ENCODE results near the gene MYO3B. TPM values are rescaled to one million over a fixed set of nuclear protein-coding genes. Genes with fewer than 3 reads are reported as not detected.

The MYO3B gene
- total and polyA plus RNA-seq, 2 of the 8 experiments (the other 6 are each of a cell fraction or from before 2014, with no cell fraction given) = 0.17 to 0.19 TPM

DNA sequence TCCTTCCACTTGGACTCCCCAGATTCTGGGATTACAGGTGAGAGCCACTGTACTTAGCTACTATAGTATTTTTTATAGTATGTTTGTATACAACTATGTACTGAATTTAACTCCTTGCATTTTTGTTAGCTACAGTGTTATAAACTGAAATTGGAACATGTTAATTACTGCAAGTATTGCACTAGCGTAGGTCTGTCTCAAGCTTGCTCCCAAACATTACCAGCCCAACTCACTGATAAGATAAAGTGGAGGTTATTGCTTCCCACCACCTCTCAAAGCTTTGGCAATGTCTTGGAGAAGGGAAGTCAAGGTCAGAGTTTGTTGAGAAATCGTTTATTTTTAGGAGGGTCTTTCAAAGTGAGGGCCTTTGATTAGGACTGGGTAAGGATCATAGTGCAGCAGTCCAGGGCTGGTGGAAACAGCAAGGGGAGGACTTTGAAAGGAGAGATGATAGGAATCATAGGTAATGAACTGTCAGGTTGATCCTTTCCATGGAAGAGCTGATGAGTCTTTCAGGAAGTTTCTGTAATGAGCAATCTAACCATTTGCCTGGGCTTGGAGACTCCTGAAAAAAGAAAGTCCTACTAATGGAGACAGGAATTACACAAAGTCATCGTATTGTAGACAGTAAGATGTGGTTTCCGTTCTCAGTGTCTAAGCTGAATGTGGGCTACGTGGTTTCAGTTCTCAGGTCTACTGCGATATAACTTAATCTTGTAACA lies 257.1 kb downstream of the MYO3B start:
- Histone ChIP-seq H2BK20ac (ENCODE audit: low read length) (peak overlapping the region; percentile 96), H3K18ac (ENCODE audit: extremely low read depth, low read length) (no peak overlapping the region), H3K36me3 (ENCODE audit: control insufficient read depth in 2 of 4, insufficient read depth in 4 of 4, low read length in 3 of 4) (no peaks in the 10 kb centered on the region), H2AFZ (ENCODE audit: low read length) (no peak overlapping the region), H3K79me1 (ENCODE audit: low read depth, low read length) (no peaks in the 10 kb centered on the region), H3K27ac (ENCODE audit: low read depth, low read length) (no peak overlapping the region), H3K27me3 (replicated peaks in 1 of 4; ENCODE audit: control insufficient read depth in 3 of 4, extremely low read depth in 1 of 4, insufficient read depth in 3 of 4, low read length in 3 of 4) (peaks cover 0 to 13% (median 3%) of the 10 kb centered on the region in 4 experiments; a peak in 3 of 7 replicates), H3K4me2 (ENCODE audit: insufficient read depth in 1 of 2, low read depth in 2 of 2, low read length in 2 of 2) (no peak overlapping the region), H2BK120ac (replicated peaks; ENCODE audit: low read depth, low read length) (no peak overlapping the region), H2BK15ac (ENCODE audit: low read length) (no peak overlapping the region), H3K4ac (replicated peaks; ENCODE audit: insufficient read length, low read depth, low read length) (no peak overlapping the region), H4K20me1 (replicated peaks in 1 of 2; ENCODE audit: control insufficient read depth in 1 of 2, insufficient read depth in 2 of 2, low read length in 2 of 2) (no peaks in the 10 kb centered on the region), H3K9ac (replicated peaks in 1 of 4; ENCODE audit: extremely low read depth in 1 of 4, low read depth in 3 of 4, low read length in 3 of 4) (no peak overlapping the region), H2BK5ac (ENCODE audit: low read depth, low read length) (no peak overlapping the region), H4K8ac (ENCODE audit: extremely low read depth, insufficient read depth, low read length) (no peak overlapping the region), H3K23me2 (ENCODE audit: low read depth, low read length) (no peaks in the 10 kb centered on the region; the same call in 1 of the 2 replicates), H3K23ac (ENCODE audit: insufficient read length) (no peak overlapping the region), H2AK5ac (ENCODE audit: low read depth, low read length) (no peak overlapping the region), H2BK12ac (ENCODE audit: low read depth, low read length) (no peak overlapping the region; the same call in 1 of the 2 replicates), H3K56ac (replicated peaks; ENCODE audit: insufficient read length, low read depth, low read length) (no peak overlapping the region), H3K9me3 (ENCODE audit: insufficient read depth in 2 of 2, low read depth in 1 of 2, low read length in 1 of 2) (no peaks in the 10 kb centered on the region), H3K14ac (ENCODE audit: insufficient read length) (no peak overlapping the region), H4K5ac (ENCODE audit: insufficient read length, low read depth, low read length) (no peak overlapping the region), H3K4me3 (ENCODE audit: extremely low read depth in 1 of 4, insufficient read depth in 2 of 4, low read depth in 3 of 4, low read length in 4 of 4) (no peak overlapping the region), H3K79me2 (ENCODE audit: control insufficient read depth in 1 of 2, insufficient read depth in 2 of 2, low read length in 2 of 2) (no peaks in the 10 kb centered on the region), H3K4me1 (replicated peaks in 1 of 4; ENCODE audit: control insufficient read depth in 3 of 4, insufficient read depth in 4 of 4, low read length in 3 of 4) (peaks cover 5 to 17% (median 9%) of the 10 kb centered on the region in 4 experiments; a peak in 4 of 7 replicates), H4K91ac (replicated peaks; ENCODE audit: insufficient read length, low read length) (no peak overlapping the region)
- TF ChIP-seq FOSL1 (IDR thresholded peaks at IDR 0.05; ENCODE audit: insufficient read depth, low read depth, low read length) (no peak), GTF2F1 (IDR thresholded peaks at IDR 0.05; ENCODE audit: borderline replicate concordance, low read depth, low read length) (no peak), RNF2 (IDR thresholded peaks at IDR 0.05; ENCODE audit: borderline replicate concordance, low read depth, low read length, missing control alignments, poor library complexity, severe bottlenecking) (no peak), TAF1 (IDR thresholded peaks at IDR 0.05; ENCODE audit: low read depth, low read length) (no peak), RAD21 (IDR thresholded peaks at IDR 0.05 in 1 of 2, conservative IDR thresholded peaks at IDR 0.05 in 1 of 2; ENCODE audit: low read depth in 2 of 2, low read length in 2 of 2) (no peak)
- TF ChIP-seq, protein P1, sequence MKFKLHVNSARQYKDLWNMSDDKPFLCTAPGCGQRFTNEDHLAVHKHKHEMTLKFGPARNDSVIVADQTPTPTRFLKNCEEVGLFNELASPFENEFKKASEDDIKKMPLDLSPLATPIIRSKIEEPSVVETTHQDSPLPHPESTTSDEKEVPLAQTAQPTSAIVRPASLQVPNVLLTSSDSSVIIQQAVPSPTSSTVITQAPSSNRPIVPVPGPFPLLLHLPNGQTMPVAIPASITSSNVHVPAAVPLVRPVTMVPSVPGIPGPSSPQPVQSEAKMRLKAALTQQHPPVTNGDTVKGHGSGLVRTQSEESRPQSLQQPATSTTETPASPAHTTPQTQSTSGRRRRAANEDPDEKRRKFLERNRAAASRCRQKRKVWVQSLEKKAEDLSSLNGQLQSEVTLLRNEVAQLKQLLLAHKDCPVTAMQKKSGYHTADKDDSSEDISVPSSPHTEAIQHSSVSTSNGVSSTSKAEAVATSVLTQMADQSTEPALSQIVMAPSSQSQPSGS (IDR thresholded peaks at IDR 0.05; ENCODE audit: low read length) = no peak
- CTCF ChIA-PET (ENCODE audit: partially characterized antibody) = interaction anchor here (1.1 to 2.4 kb wide), 5 partner anchors 11 to 277 kb away, joined by 3 to 10 read pairs (median 4); no protein-coding TSS in a partner anchor
- DNase-seq (ENCODE audit: low read depth in 1 of 2, low spot score in 2 of 2) = no peak
- WGBS, 2 experiments (ENCODE audit: extremely low coverage in 1 of 2, insufficient coverage in 1 of 2, insufficient read length in 1 of 2, insufficient replicate concordance in 2 of 2, low coverage in 1 of 2, low lambda C conversion rate in 2 of 2, missing lambda C conversion rate in 1 of 2) = 89% methylated on average over 6 of the region's 6 CpGs; no CpG with 5 or more reads in 1 of the 2 experiments
- FAIRE-seq = no peak
- POLR2A ChIA-PET (ENCODE audit: partially characterized antibody) = interaction anchor here (0.6 kb wide), 1 partner anchor 236 kb away, joined by 4 read pairs; no protein-coding TSS in a partner anchor
